Prostate gland (tissue), 2 donors: ENCODE data around the gene BOD1L1. TPM values are rescaled to one million over a fixed set of nuclear protein-coding genes. Genes with fewer than 3 reads are reported as not detected.

Experiments used
- DNase-seq: peaks from one replicate; pipeline ENCODE4 v3.0.0-alpha.2; 2019; ENCODE audit warnings: low spot score
- H3K27ac ChIP-seq, 2 donors: fragments of 200-600 bp; sonication (generic); 2 replicates each; pipeline ENCODE4 v1.5.1; 2017 to 2019
- H3K27me3 ChIP-seq: fragments of 200-600 bp; sonication (generic); replicated peaks from 2 replicates; pipeline ENCODE4 v1.5.1; 2019; ENCODE audit not compliant: insufficient read depth
- H3K36me3 ChIP-seq, 2 donors: fragments of 200-600 bp; sonication (generic); 1 replicate in 1 of 2; 2 replicates in 1 of 2; pipeline versions ENCODE4 v1.5.1 to v1.8.1; 2017 to 2019
- H3K4me1 ChIP-seq: fragments of 200-600 bp; sonication (generic); replicated peaks from 2 replicates; pipeline ENCODE4 v1.5.1; 2019
- H3K4me3 ChIP-seq, 2 donors: fragments of 200-600 bp; sonication (generic); 2 replicates each; pipeline ENCODE4 v1.5.1; 2017 to 2019
- H3K9me3 ChIP-seq: fragments of 200-600 bp; sonication (generic); 2 replicates; pipeline ENCODE4 v1.5.1; 2017
- POLR2A ChIP-seq: fragments of 450-650 bp; IDR thresholded peaks from one replicate; pipeline ENCODE4 v1.6.1; 2016; ENCODE audit warnings: antibody characterized with exemption, mild to moderate bottlenecking
- POLR2AphosphoS5 ChIP-seq: sonication (generic); formaldehyde crosslinking; IDR thresholded peaks from one replicate; pipeline ENCODE4 v1.6.1; 2017; ENCODE audit warnings: antibody characterized with exemption
- WGBS: methylation state at CpG from one replicate; pipeline ENCODE4 v1.1.5; 2018; 5-methylcytosine and 5-hydroxymethylcytosine counted together
- intact Hi-C: fragments of 100-400 bp; cut with DNase I; formaldehyde crosslinking; loops from one replicate; pipeline ENCODE4 v1.14.2; 2022
- total RNA-seq, 2 donors: library from RNA; depleted of rRNA; stranded (reverse); fragments of >200 nt; gene quantifications; one replicate each; pipeline ENCODE4 v1.1.0, GENCODE V29; 2016
- TF ChIP-seq, protein P1 (sequence below), 4 experiments: fragments of 200-600 bp in 2 of 4; fragments of 450-650 bp in 2 of 4; sonication (generic) in 2 of 4; IDR thresholded peaks; 1 replicate in 3 of 4; 2 replicates in 1 of 4; pipeline ENCODE4 v1.5.1; 2016 to 2019; ENCODE audit warnings: antibody characterized with exemption in 4 of 4, mild to moderate bottlenecking in 2 of 4, moderate library complexity in 2 of 4

Gene BOD1L1
- total RNA-seq, 2 donors from 2014 or later = 27.7 to 73.6 TPM

DNA sequence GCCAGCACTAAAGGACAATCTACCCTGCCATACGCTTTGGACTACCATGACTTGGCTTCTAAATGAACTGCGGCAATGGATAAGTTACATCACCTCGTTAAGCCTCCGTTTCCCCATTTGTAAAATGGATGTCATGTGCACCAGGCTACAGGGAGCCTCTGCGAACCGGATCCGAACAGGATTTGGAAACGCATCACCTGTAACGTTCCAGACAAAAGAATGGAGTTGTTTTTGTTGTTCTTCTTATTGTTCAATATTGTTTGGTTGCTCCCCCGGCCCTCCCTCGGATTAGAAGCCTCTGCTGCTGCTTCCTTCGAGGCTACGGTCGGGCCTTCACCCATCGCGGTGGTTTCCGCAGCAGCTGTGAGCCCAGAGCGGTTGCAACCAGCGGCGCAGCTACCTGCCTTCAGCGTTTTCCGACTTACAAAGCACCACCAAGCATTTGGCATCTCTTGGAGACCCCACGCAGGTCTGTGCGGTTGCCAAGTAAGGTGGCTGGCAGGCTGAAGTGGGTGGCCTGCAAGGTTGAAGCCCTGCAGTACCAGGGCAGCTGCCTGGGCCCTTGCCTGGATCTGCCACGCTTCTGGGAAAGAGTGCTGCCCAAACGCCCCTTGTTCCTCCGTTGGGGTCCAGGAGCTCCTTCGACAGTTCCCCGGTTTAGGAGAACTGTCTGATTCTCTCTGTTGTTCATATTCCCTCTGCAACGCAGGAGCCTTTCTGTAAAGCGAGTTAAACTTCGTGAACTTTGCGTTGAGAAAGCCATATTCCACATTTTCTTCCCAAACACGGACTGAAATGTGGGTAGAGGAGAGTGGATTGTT lies 90.3 kb downstream of the BOD1L1 start:
- intact Hi-C loops = no loop called here
- WGBS = 22% methylated on average over 34 of the region's 34 CpGs
- H3K27ac ChIP-seq = no peak overlapping the region
- no peak for DNase-seq
- H3K4me3 ChIP-seq = no peak overlapping the region
- H3K4me1 ChIP-seq = no peaks in the 10 kb centered on the region
- H3K27me3 ChIP-seq = peaks cover 74% of the 10 kb centered on the region
- no peak for TF ChIP-seq POLR2AphosphoS5
- TF ChIP-seq, protein P1, sequence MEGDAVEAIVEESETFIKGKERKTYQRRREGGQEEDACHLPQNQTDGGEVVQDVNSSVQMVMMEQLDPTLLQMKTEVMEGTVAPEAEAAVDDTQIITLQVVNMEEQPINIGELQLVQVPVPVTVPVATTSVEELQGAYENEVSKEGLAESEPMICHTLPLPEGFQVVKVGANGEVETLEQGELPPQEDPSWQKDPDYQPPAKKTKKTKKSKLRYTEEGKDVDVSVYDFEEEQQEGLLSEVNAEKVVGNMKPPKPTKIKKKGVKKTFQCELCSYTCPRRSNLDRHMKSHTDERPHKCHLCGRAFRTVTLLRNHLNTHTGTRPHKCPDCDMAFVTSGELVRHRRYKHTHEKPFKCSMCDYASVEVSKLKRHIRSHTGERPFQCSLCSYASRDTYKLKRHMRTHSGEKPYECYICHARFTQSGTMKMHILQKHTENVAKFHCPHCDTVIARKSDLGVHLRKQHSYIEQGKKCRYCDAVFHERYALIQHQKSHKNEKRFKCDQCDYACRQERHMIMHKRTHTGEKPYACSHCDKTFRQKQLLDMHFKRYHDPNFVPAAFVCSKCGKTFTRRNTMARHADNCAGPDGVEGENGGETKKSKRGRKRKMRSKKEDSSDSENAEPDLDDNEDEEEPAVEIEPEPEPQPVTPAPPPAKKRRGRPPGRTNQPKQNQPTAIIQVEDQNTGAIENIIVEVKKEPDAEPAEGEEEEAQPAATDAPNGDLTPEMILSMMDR (IDR thresholded peaks at IDR 0.05) = no peak
- TF ChIP-seq POLR2A = no peak
- no peaks in the 10 kb centered on the region for H3K9me3 ChIP-seq
- no peaks in the 10 kb centered on the region for H3K36me3 ChIP-seq

DNA sequence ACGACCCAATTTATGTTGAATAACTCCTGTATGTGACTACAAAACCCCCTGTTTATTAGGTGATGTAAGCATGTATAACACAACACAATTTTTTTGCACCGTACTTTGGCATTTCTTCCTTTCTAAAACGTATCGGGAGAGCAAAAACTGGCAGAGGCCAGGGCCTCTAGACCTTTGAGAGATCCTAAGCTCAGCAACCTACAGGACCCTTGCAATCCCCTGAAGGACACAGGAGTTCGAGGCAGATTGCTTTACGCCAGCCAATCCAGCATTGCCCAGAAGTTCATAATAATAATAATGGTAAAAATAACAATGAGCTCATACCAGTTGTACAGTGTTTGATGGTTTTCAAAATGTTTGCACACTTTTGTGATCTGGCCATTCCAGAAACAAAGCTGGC lies 90.9 kb downstream of the BOD1L1 start:
- H3K27me3 ChIP-seq = peaks cover 75% of the 10 kb centered on the region

GRCh38 chr4:13535708-13536361 lies 91.7 kb downstream of the BOD1L1 start:
- Histone ChIP-seq H3K27ac (no peak overlapping the region), H3K4me3 (no peak overlapping the region), H3K27me3 (peaks cover 75% of the 10 kb centered on the region), H3K9me3 (no peaks in the 10 kb centered on the region), H3K36me3 (no peaks in the 10 kb centered on the region), H3K4me1 (no peaks in the 10 kb centered on the region)
- no peak for TF ChIP-seq POLR2A
- TF ChIP-seq, protein P1 (IDR thresholded peaks at IDR 0.05) = no peak
- TF ChIP-seq POLR2AphosphoS5 = no peak
- intact Hi-C loops = no loop called here
- WGBS = 5% methylated on average over 39 of the region's 39 CpGs
- DNase-seq = no peak

More for the DNA sequence above, 90.9 kb downstream of the BOD1L1 start:
- Histone ChIP-seq H3K4me3 (no peak overlapping the region), H3K36me3 (no peaks in the 10 kb centered on the region), H3K27ac (no peak overlapping the region), H3K4me1 (no peaks in the 10 kb centered on the region), H3K9me3 (no peaks in the 10 kb centered on the region)
- TF ChIP-seq POLR2A (no peak), POLR2AphosphoS5 (no peak)
- TF ChIP-seq, protein P1 (IDR thresholded peaks at IDR 0.05) = no peak
- 27% methylated on average over 6 of the region's 6 CpGs for WGBS
- intact Hi-C loops = no loop called here
- DNase-seq = no peak

DNA sequence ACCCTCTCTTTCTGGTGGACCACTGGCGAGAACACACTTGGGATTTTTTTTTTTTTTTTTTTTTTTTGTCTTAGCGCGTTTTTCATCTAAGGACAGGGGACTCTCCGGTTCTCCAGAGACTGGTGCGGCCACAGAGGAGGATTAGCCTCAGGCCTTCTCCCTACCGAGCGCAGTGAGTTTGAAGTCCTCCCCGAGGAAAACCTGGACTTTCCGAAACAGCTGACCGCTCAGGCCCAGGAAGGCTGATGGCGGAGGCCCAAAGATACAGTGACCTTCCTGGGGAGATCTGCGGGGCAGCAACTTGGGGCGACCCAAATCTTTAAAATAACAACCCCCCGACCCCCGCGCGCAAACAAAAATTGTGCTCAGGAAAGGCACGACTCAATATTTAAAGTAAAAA lies 92.4 kb downstream of the BOD1L1 start:
- H3K36me3 ChIP-seq = no peaks in the 10 kb centered on the region
- H3K27me3 ChIP-seq = peaks cover 71% of the 10 kb centered on the region
- WGBS = 10% methylated on average over 18 of the region's 18 CpGs
- no peaks in the 10 kb centered on the region for H3K4me1 ChIP-seq
- intact Hi-C loops = no loop called here
- DNase-seq = no peak
- no peak overlapping the region for H3K27ac ChIP-seq
- H3K4me3 ChIP-seq = no peak overlapping the region
- TF ChIP-seq, protein P1 (IDR thresholded peaks at IDR 0.05) = no peak
- TF ChIP-seq POLR2A (no peak), POLR2AphosphoS5 (no peak)
- H3K9me3 ChIP-seq = no peaks in the 10 kb centered on the region
